ENCODE measurements around the gene LY9. TPM values are rescaled to one million over a fixed set of nuclear protein-coding genes. Genes with fewer than 3 reads are reported as not detected.

The LY9 gene
- total and polyA plus RNA-seq, 4 donors = 0.21 to 1.5 (median 0.63) TPM

DNA sequence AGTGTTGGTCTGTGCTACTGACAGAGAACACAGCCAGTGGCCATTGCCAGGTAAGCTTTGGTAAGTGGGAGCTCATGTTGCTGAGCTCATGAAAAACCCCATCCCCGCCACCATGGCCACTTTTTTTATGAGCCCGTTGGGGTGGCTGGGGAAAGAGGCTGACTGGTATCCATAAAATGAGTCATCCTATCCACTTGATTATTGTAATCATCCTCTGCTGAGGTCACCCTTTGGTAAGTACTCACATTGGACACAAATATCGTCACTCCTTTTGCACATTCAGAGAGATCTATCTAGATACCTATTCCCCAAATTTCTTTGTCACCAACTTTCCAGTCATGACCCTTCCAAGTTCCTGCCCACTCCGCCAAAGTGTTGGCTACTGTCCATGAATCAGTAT, 34.9 kb upstream of the LY9 start:
- H3K36me3 ChIP-seq (ENCODE audit: control insufficient read depth in 4 of 4, insufficient read depth in 3 of 4, low read depth in 1 of 4, low read length in 3 of 4) = no peaks in the 10 kb centered on the region
- H3K4me1 ChIP-seq (ENCODE audit: control insufficient read depth in 4 of 4, insufficient read depth in 4 of 4, low read length in 3 of 4) = peaks cover 0 to 8% (median 4%) of the 10 kb centered on the region in 4 donors
- TF ChIP-seq TAF1 (conservative IDR thresholded peaks at IDR 0.05) = no peak
- TF ChIP-seq EGR1 (IDR thresholded peaks at IDR 0.05; ENCODE audit: low read depth in 2 of 2) = no peak
- TF ChIP-seq, protein P1, sequence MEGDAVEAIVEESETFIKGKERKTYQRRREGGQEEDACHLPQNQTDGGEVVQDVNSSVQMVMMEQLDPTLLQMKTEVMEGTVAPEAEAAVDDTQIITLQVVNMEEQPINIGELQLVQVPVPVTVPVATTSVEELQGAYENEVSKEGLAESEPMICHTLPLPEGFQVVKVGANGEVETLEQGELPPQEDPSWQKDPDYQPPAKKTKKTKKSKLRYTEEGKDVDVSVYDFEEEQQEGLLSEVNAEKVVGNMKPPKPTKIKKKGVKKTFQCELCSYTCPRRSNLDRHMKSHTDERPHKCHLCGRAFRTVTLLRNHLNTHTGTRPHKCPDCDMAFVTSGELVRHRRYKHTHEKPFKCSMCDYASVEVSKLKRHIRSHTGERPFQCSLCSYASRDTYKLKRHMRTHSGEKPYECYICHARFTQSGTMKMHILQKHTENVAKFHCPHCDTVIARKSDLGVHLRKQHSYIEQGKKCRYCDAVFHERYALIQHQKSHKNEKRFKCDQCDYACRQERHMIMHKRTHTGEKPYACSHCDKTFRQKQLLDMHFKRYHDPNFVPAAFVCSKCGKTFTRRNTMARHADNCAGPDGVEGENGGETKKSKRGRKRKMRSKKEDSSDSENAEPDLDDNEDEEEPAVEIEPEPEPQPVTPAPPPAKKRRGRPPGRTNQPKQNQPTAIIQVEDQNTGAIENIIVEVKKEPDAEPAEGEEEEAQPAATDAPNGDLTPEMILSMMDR (IDR thresholded peaks at IDR 0.05; ENCODE audit: low read depth, low read length, missing input control) = no peak
- TF ChIP-seq HNF4A (conservative IDR thresholded peaks at IDR 0.05) = no peak
- TF ChIP-seq JUND (IDR thresholded peaks at IDR 0.05) = no peak
- TF ChIP-seq HNF4G (IDR thresholded peaks at IDR 0.05) = no peak
- TF ChIP-seq ZBTB33 (IDR thresholded peaks at IDR 0.05) = no peak
- TF ChIP-seq, protein P2, sequence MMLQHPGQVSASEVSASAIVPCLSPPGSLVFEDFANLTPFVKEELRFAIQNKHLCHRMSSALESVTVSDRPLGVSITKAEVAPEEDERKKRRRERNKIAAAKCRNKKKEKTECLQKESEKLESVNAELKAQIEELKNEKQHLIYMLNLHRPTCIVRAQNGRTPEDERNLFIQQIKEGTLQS (IDR thresholded peaks at IDR 0.05) = no peak
- no peak for TF ChIP-seq REST (IDR thresholded peaks at IDR 0.05)
- no peak for TF ChIP-seq NR2F2 (IDR thresholded peaks at IDR 0.05)
- no peak for TF ChIP-seq FOXA1 (IDR thresholded peaks at IDR 0.05)
- TF ChIP-seq FOXA2 (IDR thresholded peaks at IDR 0.05) = no peak
- no peak for TF ChIP-seq RXRA (IDR thresholded peaks at IDR 0.05)
- TF ChIP-seq SP1 (IDR thresholded peaks at IDR 0.05) = no peak
- TF ChIP-seq GABPA (IDR thresholded peaks at IDR 0.05 in 1 of 2, conservative IDR thresholded peaks at IDR 0.05 in 1 of 2) = no peak
- TF ChIP-seq RAD21 (IDR thresholded peaks at IDR 0.05) = no peak
- no peaks in the 10 kb centered on the region for H3K9me3 ChIP-seq (ENCODE audit: control insufficient read depth in 4 of 4, low read length in 3 of 4)
- no peaks in the 10 kb centered on the region for H3K27me3 ChIP-seq (ENCODE audit: control insufficient read depth in 4 of 4, insufficient read depth in 4 of 4, low read length in 3 of 4)
- no peak overlapping the region for H3K4me3 ChIP-seq (ENCODE audit: low read depth in 1 of 3, low read length in 3 of 3)
- DNase-seq (ENCODE audit: low spot score) = no peak
- WGBS = 96% methylated on average over 4 of the region's 4 CpGs
- H3K27ac ChIP-seq (ENCODE audit: low read depth in 1 of 2, low read length in 2 of 2) = no peak overlapping the region
- H3K9ac ChIP-seq (ENCODE audit: low read depth in 1 of 2, low read length in 2 of 2) = no peak overlapping the region

GRCh38 chr1:160761886-160762285, 34.1 kb upstream of the LY9 start:
- no peak overlapping the region for H3K4me3 ChIP-seq (ENCODE audit: low read depth in 1 of 3, low read length in 3 of 3)
- H3K4me1 ChIP-seq (ENCODE audit: control insufficient read depth in 4 of 4, insufficient read depth in 4 of 4, low read length in 3 of 4) = peaks cover 0 to 8% (median 4%) of the 10 kb centered on the region in 4 donors
- no peak overlapping the region for H3K27ac ChIP-seq (ENCODE audit: low read depth in 1 of 2, low read length in 2 of 2)
- no peak overlapping the region for H3K9ac ChIP-seq (ENCODE audit: low read depth in 1 of 2, low read length in 2 of 2)
- H3K36me3 ChIP-seq (ENCODE audit: control insufficient read depth in 4 of 4, insufficient read depth in 3 of 4, low read depth in 1 of 4, low read length in 3 of 4) = no peaks in the 10 kb centered on the region
- DNase-seq (ENCODE audit: low spot score) = no peak
- 95% methylated on average over 2 of the region's 2 CpGs for WGBS
- TF ChIP-seq EGR1 (IDR thresholded peaks at IDR 0.05; ENCODE audit: low read depth in 2 of 2) (no peak), HNF4G (IDR thresholded peaks at IDR 0.05) (no peak), ZBTB33 (IDR thresholded peaks at IDR 0.05) (no peak), SP1 (IDR thresholded peaks at IDR 0.05) (no peak)
- no peaks in the 10 kb centered on the region for H3K27me3 ChIP-seq (ENCODE audit: control insufficient read depth in 4 of 4, insufficient read depth in 4 of 4, low read length in 3 of 4)
- H3K9me3 ChIP-seq (ENCODE audit: control insufficient read depth in 4 of 4, low read length in 3 of 4) = no peaks in the 10 kb centered on the region
